MCF 10A (cell line): ENCODE results near the gene PSMD14. TPM values are rescaled to one million over a fixed set of nuclear protein-coding genes. Genes with fewer than 3 reads are reported as not detected.

Source experiments
- Bru-seq: library from RNA; stranded (reverse); fragments of 400-500 nt; gene quantifications from one replicate; lab custom pipeline; 2021; lab: Mats Ljungman, UMichigan
- BruChase-seq, 2 experiments: library from RNA; stranded (reverse); fragments of 400-500 nt; gene quantifications; one replicate each; lab custom pipeline; 2021; lab: Mats Ljungman, UMichigan
- BruUV-seq: library from RNA; stranded (reverse); fragments of 400-500 nt; replicated peaks from 2 replicates; lab custom pipeline; 2021; lab: Mats Ljungman, UMichigan
- CTCF ChIA-PET: fragments of 300-600 bp; sonication (Branson Sonifier 250); formaldehyde crosslinking; extraction: SDS; loops from one replicate; lab custom pipeline; 2021; ENCODE audit warnings: antibody characterized with exemption, inconsistent platforms; lab: Yijun Ruan, JAX
- POLR2A ChIA-PET: fragments of 300-600, 350-650 bp; sonication (Branson Sonifier 250); formaldehyde crosslinking; extraction: SDS; loops from one replicate; lab custom pipeline; 2020; ENCODE audit warnings: antibody characterized with exemption, inconsistent platforms; lab: Yijun Ruan, JAX
- DNase-seq: peaks from one replicate; pipeline ENCODE4 v3.0.0-alpha.2; 2018; ENCODE audit not compliant: unreplicated experiment
- H3K27ac Mint-ChIP-seq: one replicate; pipeline ENCODE4 v1.8.0; 2022; ENCODE audit warnings: mild to moderate bottlenecking, low read depth, mixed read lengths; ENCODE audit not compliant: unreplicated experiment
- H3K27me3 Mint-ChIP-seq: one replicate; pipeline ENCODE4 v1.8.0; 2022; ENCODE audit warnings: mixed read lengths; ENCODE audit not compliant: insufficient read depth, unreplicated experiment
- H3K36me3 Mint-ChIP-seq: one replicate; pipeline ENCODE4 v1.8.0; 2022; ENCODE audit warnings: mild to moderate bottlenecking, moderate library complexity, mixed read lengths; ENCODE audit not compliant: insufficient read depth, unreplicated experiment
- H3K4me1 Mint-ChIP-seq: one replicate; pipeline ENCODE4 v1.8.0; 2022; ENCODE audit warnings: mixed read lengths; ENCODE audit not compliant: insufficient read depth, unreplicated experiment
- H3K4me3 Mint-ChIP-seq: one replicate; pipeline ENCODE4 v1.8.0; 2022; ENCODE audit warnings: mild to moderate bottlenecking, moderate library complexity, mixed read lengths; ENCODE audit not compliant: unreplicated experiment
- H3K9me3 Mint-ChIP-seq: one replicate; pipeline ENCODE4 v1.8.0; 2022; ENCODE audit warnings: mixed read lengths; ENCODE audit not compliant: unreplicated experiment
- CTCF ChIP-seq: fragments of 200-600 bp; IDR thresholded peaks from one replicate; pipeline ENCODE4 v1.8.0; 2022; ENCODE audit warnings: antibody characterized with exemption, mild to moderate bottlenecking; ENCODE audit not compliant: unreplicated experiment
- intact Hi-C: fragments of 100-400 bp; cut with micrococcal nuclease; formaldehyde crosslinking; loops from 2 replicates; pipeline ENCODE4 v1.14.1; 2022
- long read RNA-seq: library from polyadenylated mRNA; stranded (forward); transcript quantifications from one replicate; pipeline ENCODE4 v2.0.0, GENCODE V29; 2022
- total RNA-seq: library from RNA; stranded (reverse); gene quantifications from 2 replicates; pipeline ENCODE4 v1.2.3, GENCODE V29; 2022

Gene PSMD14
- total RNA-seq = 130 and 135 TPM in 2 replicates
- percentile 94 among the genes with signal in this experiment for Bru-seq, nascent RNA
- BruChase-seq, experiment 1, labeled RNA remaining after a 6-hour chase = percentile 82 among the genes with signal in this experiment
- BruChase-seq, experiment 2, labeled RNA remaining after a 2-hour chase = percentile 81 among the genes with signal in this experiment
- long read RNA-seq, transcript PSMD14-201 (12 exons, 1,954 nt) = major isoform, 492 of 528 reads
- long read RNA-seq, partial matches to known transcripts = 5 of 528 reads
- long read RNA-seq, other reads (novel, unspliced or antisense) = 31 of 528 reads

GRCh38 chr2:161308178-161308955 lies at the start of gene PSMD14:
TSS of gene PSMD14 (plus strand) at chr2:161308425. CDS start at chr2:161318826, 10,401 bp downstream.
- intact Hi-C loops = no loop called here
- CTCF ChIA-PET = interaction anchor here (0.9 to 1.1 kb wide), 3 partner anchors 50 to 62 kb away, joined by 3 read pairs; no protein-coding TSS in a partner anchor
- peak; percentile 97 for DNase-seq
- no peaks in the 10 kb centered on the region for H3K36me3 Mint-ChIP-seq
- H3K4me1 Mint-ChIP-seq = peaks cover 14% of the 10 kb centered on the region
- no TSS peak for BruUV-seq
- peak within 1 kb of the TSS; percentile 91 for H3K4me3 Mint-ChIP-seq
- no peak for TF ChIP-seq CTCF
- H3K27ac Mint-ChIP-seq = peak within 1 kb of the TSS; percentile 97
- H3K27me3 Mint-ChIP-seq = no peaks in the 10 kb centered on the region
- POLR2A ChIA-PET = interaction anchor here (0.6 to 3.4 kb wide), 43 partner anchors 8 to 1792 kb away, joined by 3 to 34 read pairs (median 3); partner anchors contain the start of gene IFIH1
- H3K9me3 Mint-ChIP-seq = peaks cover 5% of the 10 kb centered on the region

GRCh38 chr2:161265874-161266273 lies 42.4 kb upstream of the PSMD14 start:
- BruUV-seq = no TSS peak
- ChIA-PET CTCF (interaction anchor here (0.6 to 0.8 kb wide), 2 partner anchors 185 to 320 kb away, joined by 3 read pairs; no protein-coding TSS in a partner anchor), POLR2A (interaction anchor here (1.9 kb wide), 1 partner anchor 42 kb away, joined by 5 read pairs; the partner anchor contains the start of gene PSMD14)
- no peaks in the 10 kb centered on the region for H3K9me3 Mint-ChIP-seq
- no peak for DNase-seq
- no peak for TF ChIP-seq CTCF
- intact Hi-C loops = no loop called here
- H3K4me1 Mint-ChIP-seq = no peaks in the 10 kb centered on the region
- H3K36me3 Mint-ChIP-seq = no peaks in the 10 kb centered on the region
- H3K27ac Mint-ChIP-seq = no peak overlapping the region
- no peaks in the 10 kb centered on the region for H3K27me3 Mint-ChIP-seq
- no peak overlapping the region for H3K4me3 Mint-ChIP-seq

GRCh38 chr2:161269111-161269510 lies 39.1 kb upstream of the PSMD14 start:
- no TSS peak for BruUV-seq
- CTCF ChIA-PET = interaction anchor here (0.6 to 5.1 kb wide), 2 partner anchors 19 to 849 kb away, joined by 3 to 35 read pairs; no protein-coding TSS in a partner anchor

More at GRCh38 chr2:161269111-161269510, 39.1 kb upstream of the PSMD14 start:
- intact Hi-C loops = no loop called here
- no peaks in the 10 kb centered on the region for H3K9me3 Mint-ChIP-seq
- no peaks in the 10 kb centered on the region for H3K36me3 Mint-ChIP-seq
- no peak overlapping the region for H3K4me3 Mint-ChIP-seq
- no peaks in the 10 kb centered on the region for H3K27me3 Mint-ChIP-seq
- no peak for DNase-seq
- POLR2A ChIA-PET = no interaction called here
- no peak for TF ChIP-seq CTCF
- H3K27ac Mint-ChIP-seq = no peak overlapping the region
- peaks cover 5% of the 10 kb centered on the region for H3K4me1 Mint-ChIP-seq
